CD4-positive, alpha-beta T cell treated with Interferon gamma for 1 hour (primary cell): ENCODE measurements around the gene IMMP2L.

Source experiments
- DNase-seq: peaks from one replicate; pipeline ENCODE4 v3.0.0-alpha.2; 2020

IMMP2L gene

DNA sequence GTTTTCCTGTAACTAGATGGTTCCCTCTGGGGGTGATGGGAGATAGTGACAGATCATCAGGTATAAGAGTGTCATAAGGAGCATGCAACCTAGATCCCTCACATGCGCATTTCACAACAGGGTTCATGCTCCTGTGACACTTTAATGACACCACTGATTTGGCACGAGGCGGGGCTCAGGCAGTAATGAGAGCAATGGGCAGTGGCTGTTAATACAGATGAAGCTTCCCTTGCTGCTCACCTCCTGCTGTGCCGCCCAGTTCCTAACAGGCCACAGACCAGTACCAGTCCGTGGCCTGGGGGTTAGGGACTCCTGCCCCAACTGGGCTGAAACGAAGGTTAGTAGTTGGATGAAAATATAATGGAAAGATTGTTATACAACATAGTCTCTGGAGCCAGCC, 673.0 kb downstream of the IMMP2L start:
- DNase-seq: no peak

DNA sequence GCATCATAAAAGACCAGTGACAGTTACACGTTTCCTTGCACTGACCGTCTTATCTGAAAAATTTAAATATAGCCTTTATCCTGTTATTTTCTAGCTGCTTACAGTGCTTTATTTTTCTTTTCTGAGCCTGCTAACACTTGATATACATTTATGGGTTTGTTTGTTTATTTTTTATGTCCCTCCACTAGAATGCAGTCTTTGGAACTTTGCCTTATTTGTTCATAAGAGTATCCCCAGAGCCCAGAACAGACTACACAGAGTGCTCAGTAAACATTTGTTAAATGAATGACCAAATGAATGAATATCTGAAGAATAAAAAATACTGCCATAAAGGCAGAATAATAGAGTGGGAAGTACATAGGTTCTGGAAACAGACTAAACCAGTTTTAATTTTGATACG, 673.7 kb downstream of the IMMP2L start:
- DNase-seq: no peak

GRCh38 chr7:110885474-110885873, 676.8 kb downstream of the IMMP2L start:
- no peak for DNase-seq

DNA sequence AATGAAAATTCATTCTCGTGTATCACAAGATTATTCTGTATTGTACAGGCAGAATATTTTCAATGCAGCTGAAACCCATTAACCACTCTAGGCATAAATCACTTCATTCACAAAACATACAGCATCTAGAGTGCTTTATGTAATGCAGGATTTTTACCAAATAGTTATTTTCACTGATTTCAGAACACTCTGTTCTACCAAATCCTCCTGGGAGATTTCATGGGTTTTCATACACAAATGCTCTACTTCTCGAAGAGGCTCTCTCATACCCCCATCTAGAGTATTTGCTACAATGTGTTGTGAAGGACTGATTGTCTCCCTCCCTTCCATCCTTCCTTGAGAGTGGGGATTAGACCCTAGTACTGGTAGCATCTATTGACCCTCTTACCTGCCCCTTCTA, 680.6 kb downstream of the IMMP2L start:
- DNase-seq: no peak

GRCh38 chr7:110880971-110881370, 681.3 kb downstream of the IMMP2L start:
- no peak for DNase-seq

- DNase-seq: no peak
Observed at GRCh38 chr7:110877016-110877415, 685.3 kb downstream of the IMMP2L start.

- no peak for DNase-seq
Observed at GRCh38 chr7:110875346-110875745, 686.9 kb downstream of the IMMP2L start.

GRCh38 chr7:110871856-110872255, 690.4 kb downstream of the IMMP2L start:
- DNase-seq: no peak

GRCh38 chr7:110870926-110871325, 691.4 kb downstream of the IMMP2L start:
- DNase-seq: no peak

DNA sequence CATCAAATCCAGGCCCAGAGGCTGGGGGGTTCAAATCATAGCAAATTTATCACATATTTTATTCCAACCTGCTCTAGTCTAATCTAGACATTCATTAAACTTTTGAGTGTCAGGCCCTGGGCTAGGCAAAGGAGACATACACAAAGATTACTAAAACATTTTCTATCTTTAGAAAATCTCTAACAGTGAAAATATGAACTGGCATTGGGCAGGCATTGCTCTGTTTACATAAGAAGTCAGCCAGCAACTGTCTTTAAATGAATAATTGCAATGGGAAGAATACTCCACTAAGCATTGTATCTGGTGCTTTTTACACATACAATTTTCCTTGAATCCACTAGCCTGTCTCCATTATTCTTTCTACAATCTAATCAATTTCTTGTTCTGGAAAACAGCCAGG, 693.8 kb downstream of the IMMP2L start:
- DNase-seq: no peak

GRCh38 chr7:110867771-110868170, 694.5 kb downstream of the IMMP2L start:
- DNase-seq: no peak

- DNase-seq: no peak
Observed at GRCh38 chr7:110863258-110863657, 699.0 kb downstream of the IMMP2L start.

- DNase-seq: no peak
Observed at GRCh38 chr7:110861163-110861562, 701.1 kb downstream of the IMMP2L start.

GRCh38 chr7:110857106-110857505, 705.2 kb downstream of the IMMP2L start:
- DNase-seq: no peak

- no peak for DNase-seq
Observed at GRCh38 chr7:110856704-110857103, 705.6 kb downstream of the IMMP2L start.

GRCh38 chr7:110854651-110855050, 707.6 kb downstream of the IMMP2L start:
- DNase-seq: no peak

DNA sequence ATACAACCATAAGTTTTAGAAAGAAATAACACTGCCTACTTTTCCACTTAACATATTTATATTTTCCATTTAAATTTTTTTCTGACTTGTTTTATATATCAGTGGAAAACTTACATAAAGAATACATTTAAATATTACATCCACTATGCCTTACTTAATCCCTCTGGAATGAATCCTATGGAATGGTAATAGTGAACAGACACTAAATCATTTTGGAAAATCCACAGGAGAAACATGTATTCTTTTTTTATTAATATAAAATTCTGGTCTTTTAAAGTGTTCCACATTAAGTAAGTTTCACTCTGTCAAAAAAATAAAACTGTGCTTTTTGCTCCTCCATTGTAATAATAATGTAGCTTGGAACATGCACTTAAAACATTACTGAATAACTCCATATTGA, 708.1 kb downstream of the IMMP2L start:
- no peak for DNase-seq

- DNase-seq: no peak
Observed at GRCh38 chr7:110853263-110853662, 709.0 kb downstream of the IMMP2L start.

- DNase-seq: no peak
Observed at GRCh38 chr7:110852156-110852940, 709.9 kb downstream of the IMMP2L start.

DNA sequence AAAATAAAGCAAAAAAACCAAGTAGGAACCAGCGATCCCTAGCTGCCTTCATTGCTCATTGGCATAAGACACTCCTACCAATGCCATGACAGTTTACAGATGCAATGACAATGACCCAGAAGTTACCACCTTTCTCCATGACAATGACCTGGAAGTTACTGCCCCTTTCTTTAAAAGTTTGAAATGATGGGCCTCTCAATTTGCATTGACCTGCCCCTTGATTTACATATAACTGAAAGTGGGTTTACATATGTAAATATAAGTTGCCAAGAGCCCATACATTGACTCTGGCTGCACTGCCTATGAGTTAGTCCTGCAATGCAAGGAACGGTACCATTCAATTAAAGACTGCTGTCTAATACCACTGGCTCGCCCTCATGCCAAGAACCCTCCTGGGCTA, 712.1 kb downstream of the IMMP2L start:
- no peak for DNase-seq

- no peak for DNase-seq
Observed at GRCh38 chr7:110842796-110843195, 719.5 kb downstream of the IMMP2L start.

DNA sequence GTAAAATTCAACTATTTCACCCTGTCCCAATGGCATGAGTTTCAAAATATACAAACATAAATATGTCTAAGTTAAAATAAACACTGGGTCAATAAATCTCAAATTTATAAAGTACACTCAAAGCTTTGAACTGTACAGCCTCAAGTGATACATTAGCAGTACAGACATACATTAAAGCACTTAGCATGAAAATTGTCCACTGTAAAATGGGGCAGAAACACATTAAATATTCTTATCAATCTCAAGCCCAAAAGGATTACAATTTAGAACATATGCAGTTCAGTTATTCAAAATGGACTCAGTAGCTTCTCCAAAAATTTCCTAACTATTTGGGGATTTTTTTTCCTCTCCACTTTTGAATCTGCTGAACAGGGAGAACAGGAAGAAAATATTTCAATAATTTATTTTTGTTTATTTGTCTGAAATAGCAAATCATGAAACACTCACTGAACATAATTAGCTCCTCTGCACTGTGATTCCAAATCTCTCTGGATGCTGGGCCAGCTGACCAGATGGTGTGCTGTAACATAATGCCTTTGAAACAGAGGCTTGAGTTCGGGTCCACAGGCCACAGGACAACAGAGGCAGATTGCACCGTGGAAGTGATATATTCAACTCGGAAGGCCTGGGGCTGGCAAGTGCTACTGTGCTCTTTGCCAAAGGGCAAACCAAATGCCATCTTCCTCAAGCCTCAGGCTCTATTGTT, 720.3 kb downstream of the IMMP2L start:
- no peak for DNase-seq

DNA sequence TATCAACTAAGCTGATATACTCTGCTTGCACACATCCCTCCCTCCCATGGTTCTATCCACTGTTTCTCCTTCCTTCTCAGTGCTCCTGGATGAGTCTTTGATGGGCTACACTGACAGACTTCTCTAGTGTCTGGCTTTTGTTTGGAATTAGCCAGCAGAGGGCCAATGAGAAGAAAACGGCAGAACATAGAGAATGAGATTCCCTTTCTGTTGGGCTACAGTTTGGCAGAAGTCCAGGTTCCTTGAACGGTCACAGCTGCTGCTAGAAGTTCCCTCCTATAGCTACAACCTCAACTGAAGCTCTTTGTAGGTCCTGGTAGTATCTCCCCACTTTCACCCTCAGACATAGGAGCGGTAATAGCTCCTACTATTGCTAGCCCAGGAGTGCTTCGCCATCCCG, 722.4 kb downstream of the IMMP2L start:
- DNase-seq: no peak

- DNase-seq: no peak
Observed at GRCh38 chr7:110835849-110836248, 726.4 kb downstream of the IMMP2L start.

- no peak for DNase-seq
Observed at GRCh38 chr7:110835218-110835617, 727.1 kb downstream of the IMMP2L start.
